DOHH2 (cell line): Measurements from ENCODE around the gene GALNT17.

ENCODE experiments used
- H3F3A ChIP-seq: fragments of 200-600 bp; sonication (generic), shearing (Covaris generic); 2 replicates; pipeline ENCODE4 v1.6.0; 2016; ENCODE audit warnings: antibody characterized with exemption, mild to moderate bottlenecking; ENCODE audit not compliant: control insufficient read depth, insufficient read depth
- H3K27ac ChIP-seq: fragments of 200-600 bp; sonication (generic); 2 replicates; pipeline ENCODE4 v1.5.1; 2014; ENCODE audit warnings: low read depth, mild to moderate bottlenecking, low read length, moderate library complexity
- H3K27me3 ChIP-seq: fragments of 200-600 bp; sonication (generic); 2 replicates; pipeline ENCODE4 v1.6.1; 2014; ENCODE audit warnings: mild to moderate bottlenecking, low read length, mixed read lengths; ENCODE audit not compliant: control insufficient read depth
- H3K36me3 ChIP-seq: fragments of 200-600 bp; sonication (generic); 2 replicates; pipeline ENCODE4 v1.6.1; 2014; ENCODE audit warnings: mild to moderate bottlenecking, low read length, moderate library complexity, mixed read lengths; ENCODE audit not compliant: control insufficient read depth
- H3K4me1 ChIP-seq: fragments of 200-600 bp; sonication (generic); 2 replicates; pipeline ENCODE4 v1.6.1; 2014; ENCODE audit warnings: mild to moderate bottlenecking, low read length, mixed read lengths; ENCODE audit not compliant: control insufficient read depth
- H3K4me2 ChIP-seq: fragments of 200-600 bp; sonication (generic); 2 replicates; pipeline ENCODE4 v1.6.0; 2014; ENCODE audit warnings: mild to moderate bottlenecking, low read length, moderate library complexity
- H3K4me3 ChIP-seq: fragments of 200-600 bp; sonication (generic); 2 replicates; pipeline ENCODE4 v1.5.1; 2014; ENCODE audit warnings: mild to moderate bottlenecking, low read length, mixed read lengths
- H3K79me2 ChIP-seq: fragments of 200-600 bp; sonication (generic); 2 replicates; pipeline ENCODE4 v1.6.1; 2014; ENCODE audit warnings: mild to moderate bottlenecking, low read length, mixed read lengths; ENCODE audit not compliant: control insufficient read depth
- H3K9me2 ChIP-seq: fragments of 200-600 bp; sonication (generic); replicated peaks from 2 replicates; pipeline ENCODE4 v1.6.1; 2014; ENCODE audit warnings: mild to moderate bottlenecking, low read length, mixed read lengths; ENCODE audit not compliant: control insufficient read depth
- H3K9me3 ChIP-seq: fragments of 200-600 bp; sonication (generic); 2 replicates; pipeline ENCODE4 v1.6.1; 2014; ENCODE audit warnings: antibody characterized with exemption, low read length, mixed read lengths; ENCODE audit not compliant: control insufficient read depth, insufficient read depth
- H4K20me1 ChIP-seq: fragments of 200-600 bp; sonication (generic); 2 replicates; pipeline ENCODE4 v1.6.0; 2014; ENCODE audit warnings: low read depth, mild to moderate bottlenecking, antibody characterized with exemption, low read length, moderate library complexity; ENCODE audit not compliant: control insufficient read depth, insufficient read depth
- CTCF ChIP-seq: fragments of 200-600 bp; sonication (generic); IDR thresholded peaks from one replicate; pipeline ENCODE4 v1.5.1; 2014; ENCODE audit warnings: antibody characterized with exemption, mild to moderate bottlenecking, low read depth, low read length; ENCODE audit not compliant: poor library complexity, severe bottlenecking
- EZH2phosphoT487 ChIP-seq: fragments of 200-600 bp; sonication (generic); IDR thresholded peaks from 2 replicates; pipeline ENCODE4 v1.6.1; 2017; ENCODE audit warnings: borderline replicate concordance, mild to moderate bottlenecking, antibody characterized with exemption, low read length, moderate library complexity, mixed read lengths

The GALNT17 gene

GRCh38 chr7:71612911-71613310 is 481.0 kb downstream of the GALNT17 start:
- Histone ChIP-seq H3K79me2 (no peaks in the 10 kb centered on the region), H3K4me2 (no peak overlapping the region), H3K4me1 (no peaks in the 10 kb centered on the region), H3K9me3 (no peaks in the 10 kb centered on the region), H3K27ac (no peak overlapping the region), H4K20me1 (no peaks in the 10 kb centered on the region), H3K27me3 (no peaks in the 10 kb centered on the region), H3K4me3 (no peak overlapping the region), H3K36me3 (no peaks in the 10 kb centered on the region), H3F3A (no peaks in the 10 kb centered on the region), H3K9me2 (no peaks in the 10 kb centered on the region)
- TF ChIP-seq CTCF (no peak), EZH2phosphoT487 (no peak)

- Histone ChIP-seq H3K36me3 (no peaks in the 10 kb centered on the region), H3K9me2 (no peaks in the 10 kb centered on the region), H3K4me1 (no peaks in the 10 kb centered on the region), H3K4me3 (no peak overlapping the region), H3F3A (no peaks in the 10 kb centered on the region), H3K27me3 (no peaks in the 10 kb centered on the region), H3K4me2 (no peak overlapping the region), H3K79me2 (no peaks in the 10 kb centered on the region), H3K27ac (no peak overlapping the region), H3K9me3 (no peaks in the 10 kb centered on the region), H4K20me1 (no peaks in the 10 kb centered on the region)
- no peak for TF ChIP-seq EZH2phosphoT487
- no peak for TF ChIP-seq CTCF
Measured at GRCh38 chr7:71613313-71613712, 481.4 kb downstream of the GALNT17 start.

GRCh38 chr7:71615017-71615416 is 483.1 kb downstream of the GALNT17 start:
- Histone ChIP-seq H3K36me3 (no peaks in the 10 kb centered on the region), H3K79me2 (no peaks in the 10 kb centered on the region), H3K27me3 (no peaks in the 10 kb centered on the region), H3K9me3 (no peaks in the 10 kb centered on the region), H3F3A (no peaks in the 10 kb centered on the region), H3K9me2 (no peaks in the 10 kb centered on the region), H3K4me1 (no peaks in the 10 kb centered on the region), H3K27ac (no peak overlapping the region), H3K4me2 (no peak overlapping the region), H4K20me1 (no peaks in the 10 kb centered on the region), H3K4me3 (no peak overlapping the region)
- TF ChIP-seq EZH2phosphoT487, result no peak
- no peak for TF ChIP-seq CTCF

GRCh38 chr7:71616217-71616616 is 484.3 kb downstream of the GALNT17 start:
- H3K27me3 ChIP-seq, result no peaks in the 10 kb centered on the region
- H3K4me1 ChIP-seq, result no peaks in the 10 kb centered on the region
- no peaks in the 10 kb centered on the region for H4K20me1 ChIP-seq
- no peaks in the 10 kb centered on the region for H3K9me2 ChIP-seq
- no peaks in the 10 kb centered on the region for H3K9me3 ChIP-seq
- H3K4me3 ChIP-seq, result no peak overlapping the region
- TF ChIP-seq EZH2phosphoT487, result no peak
- TF ChIP-seq CTCF, result no peak
- no peaks in the 10 kb centered on the region for H3K36me3 ChIP-seq
- H3K27ac ChIP-seq, result no peak overlapping the region
- H3K4me2 ChIP-seq, result no peak overlapping the region
- H3K79me2 ChIP-seq, result no peaks in the 10 kb centered on the region
- no peaks in the 10 kb centered on the region for H3F3A ChIP-seq
